Right hindlimb (tissue), 1 donor: ENCODE results near the gene PIP4K2B.
"Not testable (repeated sequence)": the region's sequence is repeated elsewhere in the genome, so short reads cannot be mapped to it uniquely, and the experiment has no call there.

Experiments
- DNase-seq: peaks from one replicate; pipeline ENCODE4 v3.0.0-alpha.2; 2018

PIP4K2B gene

DNA sequence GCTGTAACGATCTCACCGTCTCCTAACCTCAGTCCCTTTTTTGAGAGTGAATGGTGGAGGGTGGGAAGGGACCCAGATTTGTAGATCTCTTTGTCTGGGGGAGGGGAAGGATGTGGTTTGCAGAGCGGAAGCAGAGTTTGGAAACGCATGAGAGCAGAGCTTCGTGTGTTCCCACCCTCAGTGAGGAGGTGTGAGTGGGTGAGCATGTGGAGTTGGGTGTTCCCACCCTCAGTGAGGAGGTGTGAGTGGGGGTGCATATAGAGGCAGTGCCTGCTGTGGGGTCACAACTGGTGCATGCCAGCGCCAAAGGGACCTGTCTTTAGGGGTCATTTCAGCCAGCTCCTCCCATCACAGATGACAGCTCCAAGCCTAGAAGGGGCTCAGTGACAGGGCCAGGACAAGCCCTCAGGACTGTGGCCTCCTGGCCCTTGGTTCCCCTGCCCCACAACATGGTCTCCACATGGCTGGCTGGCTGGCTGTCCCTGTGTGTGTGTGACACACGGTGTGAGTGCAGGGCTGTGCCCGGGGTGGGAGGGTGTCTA lies 71.0 kb downstream of the PIP4K2B start:
- no peak for DNase-seq

DNA sequence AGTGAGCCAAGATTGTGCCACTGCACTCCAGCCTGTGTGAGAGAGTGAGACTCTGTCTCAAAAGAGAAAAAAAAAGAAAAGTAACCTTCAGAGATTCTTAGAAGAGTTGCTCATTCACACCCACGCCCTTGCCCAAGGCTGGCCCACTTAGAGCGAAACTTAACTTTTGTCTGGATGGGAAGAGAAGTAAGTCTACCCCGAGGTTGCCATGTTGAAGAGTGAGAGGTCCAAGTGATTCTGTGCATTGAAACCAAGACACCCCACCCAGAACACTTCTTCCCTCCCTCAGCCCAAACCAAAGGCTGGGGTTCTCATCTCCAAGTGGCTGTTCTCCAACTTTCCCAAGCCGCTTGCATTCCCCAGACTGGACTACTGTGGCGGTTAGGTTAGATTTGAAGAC lies 71.6 kb downstream of the PIP4K2B start:
- no peak for DNase-seq

DNA sequence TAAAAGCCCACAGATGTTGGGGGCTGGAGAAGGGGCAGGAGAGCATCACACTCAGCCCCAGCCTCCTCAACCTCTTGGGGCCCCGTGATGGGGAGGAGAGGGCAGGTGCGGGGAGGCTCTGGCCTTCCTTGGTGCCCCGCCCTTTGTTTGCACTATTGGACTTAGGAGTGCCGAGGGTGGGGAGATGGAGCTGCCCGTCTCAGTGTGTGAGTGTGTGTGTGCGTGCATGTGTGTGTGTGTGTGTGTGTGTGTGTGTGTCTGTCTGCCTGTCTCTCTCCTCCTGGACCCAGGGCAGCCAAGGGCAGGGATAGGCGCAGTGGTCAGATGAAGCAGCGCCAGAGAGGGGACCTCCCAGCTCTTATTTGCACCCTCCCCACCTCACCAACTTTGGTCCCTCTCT lies 73.2 kb downstream of the PIP4K2B start:
- not testable (repeated sequence) for DNase-seq

GRCh38 chr17:38725066-38725465 lies 74.3 kb downstream of the PIP4K2B start:
- DNase-seq, result no peak

DNA sequence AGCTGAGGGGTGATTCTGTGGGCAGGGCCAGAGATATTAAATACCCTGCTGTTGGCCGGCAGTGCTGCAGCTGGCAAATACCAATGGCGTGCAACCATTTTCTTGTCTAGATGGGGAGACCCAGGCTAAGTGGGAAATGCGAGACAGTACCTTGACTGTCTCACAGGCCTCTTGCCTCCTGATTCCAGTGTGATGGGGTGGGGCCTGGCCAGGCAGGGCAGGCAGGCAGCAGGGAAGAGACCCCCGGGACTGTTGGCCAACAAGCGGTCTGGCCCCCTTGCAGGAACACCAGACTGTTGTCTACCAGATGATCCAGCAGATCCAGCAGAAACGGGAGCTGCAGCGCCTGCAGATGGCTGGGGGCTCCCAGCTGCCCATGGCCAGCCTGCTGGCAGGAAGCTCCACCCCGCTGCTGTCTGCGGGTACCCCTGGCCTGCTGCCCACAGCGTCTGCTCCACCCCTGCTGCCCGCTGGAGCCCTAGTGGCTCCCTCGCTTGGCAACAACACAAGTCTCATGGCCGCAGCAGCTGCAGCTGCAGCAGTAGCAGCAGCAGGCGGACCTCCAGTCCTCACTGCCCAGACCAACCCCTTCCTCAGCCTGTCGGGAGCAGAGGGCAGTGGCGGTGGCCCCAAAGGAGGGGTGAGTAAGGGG lies 74.9 kb downstream of the PIP4K2B start:
- DNase-seq, result peak; percentile 89

DNA sequence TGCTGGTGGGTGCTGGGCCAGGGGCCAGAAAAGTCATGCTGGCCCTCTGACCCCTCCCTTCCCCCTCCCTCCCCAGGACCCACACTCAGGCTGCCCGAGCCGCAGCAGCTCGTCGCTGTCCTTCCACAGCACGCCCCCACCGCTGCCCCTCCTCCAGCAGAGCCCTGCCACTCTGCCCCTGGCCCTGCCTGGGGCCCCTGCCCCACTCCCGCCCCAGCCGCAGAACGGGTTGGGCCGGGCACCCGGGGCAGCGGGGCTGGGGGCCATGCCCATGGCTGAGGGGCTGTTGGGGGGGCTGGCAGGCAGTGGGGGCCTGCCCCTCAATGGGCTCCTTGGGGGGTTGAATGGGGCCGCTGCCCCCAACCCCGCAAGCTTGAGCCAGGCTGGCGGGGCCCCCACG lies 77.6 kb downstream of the PIP4K2B start:
- no peak for DNase-seq

DNA sequence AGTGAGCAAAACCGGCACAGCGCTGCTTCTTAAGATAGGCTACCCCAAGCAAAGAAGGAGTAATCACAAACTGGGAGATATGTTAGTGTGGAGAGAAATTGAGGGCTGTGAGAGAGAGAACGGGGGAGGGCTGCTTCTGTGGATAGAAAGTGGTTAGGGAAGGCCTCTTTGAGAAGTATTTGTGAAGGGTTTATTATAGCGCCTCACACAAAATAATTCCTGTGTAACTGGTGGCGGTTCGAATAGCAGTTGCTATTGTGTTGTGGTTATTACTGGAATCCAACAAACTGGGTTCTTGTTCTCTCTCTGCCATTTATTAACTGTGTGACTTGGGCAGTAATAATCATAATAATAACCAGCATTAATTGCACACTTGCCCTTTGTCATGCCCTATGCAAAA lies 78.4 kb downstream of the PIP4K2B start:
- no peak for DNase-seq

- no peak for DNase-seq
These were observed 79.3 kb downstream of the PIP4K2B start for GRCh38 chr17:38719943-38720641.

GRCh38 chr17:38719289-38719942 lies 79.9 kb downstream of the PIP4K2B start:
- no peak for DNase-seq

- no peak for DNase-seq
These were observed 82.1 kb downstream of the PIP4K2B start for GRCh38 chr17:38717139-38717745.

DNA sequence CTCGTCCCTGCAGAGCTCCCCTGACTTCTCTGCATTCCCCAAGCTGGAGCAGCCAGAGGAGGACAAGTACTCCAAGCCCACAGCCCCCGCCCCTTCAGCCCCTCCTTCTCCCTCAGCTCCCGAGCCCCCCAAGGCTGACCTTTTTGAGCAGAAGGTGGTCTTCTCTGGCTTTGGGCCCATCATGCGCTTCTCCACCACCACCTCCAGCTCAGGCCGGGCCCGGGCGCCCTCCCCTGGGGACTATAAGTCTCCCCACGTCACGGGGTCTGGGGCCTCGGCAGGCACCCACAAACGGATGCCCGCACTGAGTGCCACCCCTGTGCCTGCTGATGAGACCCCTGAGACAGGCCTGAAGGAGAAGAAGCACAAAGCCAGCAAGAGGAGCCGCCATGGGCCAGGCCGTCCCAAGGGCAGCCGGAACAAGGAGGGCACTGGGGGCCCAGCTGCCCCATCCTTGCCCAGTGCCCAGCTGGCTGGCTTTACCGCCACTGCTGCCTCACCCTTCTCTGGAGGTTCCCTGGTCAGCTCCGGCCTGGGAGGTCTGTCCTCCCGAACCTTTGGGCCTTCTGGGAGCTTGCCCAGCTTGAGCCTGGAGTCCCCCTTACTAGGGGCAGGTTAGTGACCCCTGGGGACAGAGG lies 82.9 kb downstream of the PIP4K2B start:
- no peak for DNase-seq
